Measurements from ENCODE around the gene SNUPN. TPM values are rescaled to one million over a fixed set of nuclear protein-coding genes. Genes with fewer than 3 reads are reported as not detected.

The SNUPN gene
- total and polyA plus RNA-seq, 10 of the 15 experiments (the other 5 are each of a cell fraction or from before 2014, with no cell fraction given): 19.0 to 50.3 (median 32.5) TPM

DNA sequence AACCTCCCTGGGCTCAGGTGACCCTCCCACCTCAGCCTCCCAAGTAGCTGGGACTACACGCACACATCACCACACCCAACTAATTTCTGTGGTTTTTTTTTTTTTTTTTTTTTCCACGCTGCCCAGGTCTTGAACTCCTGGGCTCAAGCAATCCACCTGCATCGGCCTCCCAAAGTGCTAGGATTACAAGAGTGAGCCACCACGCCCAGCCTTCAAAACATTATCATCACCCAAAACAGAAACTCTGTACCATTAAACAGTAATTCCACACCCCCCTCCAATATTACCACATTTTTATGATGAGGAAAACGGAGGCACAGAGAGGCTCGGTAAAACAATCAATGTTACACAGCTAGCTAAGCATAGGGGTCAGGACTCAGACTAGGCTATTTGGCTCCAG, 10.5 kb upstream of the SNUPN start:
- no peak overlapping the region for H3K27ac ChIP-seq (ENCODE audit: control insufficient read depth, insufficient read depth)
- H3K36me3 ChIP-seq (ENCODE audit: control insufficient read depth in 2 of 2, insufficient read depth in 2 of 2, low read length in 1 of 2): no peaks in the 10 kb centered on the region; a peak in 1 of 4 replicates
- H3K4me1 ChIP-seq (ENCODE audit: control insufficient read depth, insufficient read depth, low read length): no peaks in the 10 kb centered on the region
- SMC1A ChIA-PET (ENCODE audit: uncharacterized antibody, unreplicated experiment): interaction anchor here (1.2 kb wide), 1 partner anchor 10 kb away, joined by 7 read pairs; the partner anchor contains the start of gene SNUPN
- peaks cover 32% of the 10 kb centered on the region for H3K79me2 ChIP-seq (ENCODE audit: control insufficient read depth, insufficient read depth, low read length)
- 75% methylated on average over 5 of the region's 6 CpGs for WGBS (ENCODE audit: insufficient coverage, insufficient replicate concordance, low lambda C conversion rate, missing lambda C conversion rate)
- intact Hi-C loops (cut with micrococcal nuclease; ENCODE audit: unreplicated experiment): no loop called here
- no peak for TF ChIP-seq CHD2 (IDR thresholded peaks at IDR 0.05; ENCODE audit: borderline replicate concordance, low read depth, low read length)
- no peak for TF ChIP-seq RB1 (IDR thresholded peaks at IDR 0.05; ENCODE audit: borderline replicate concordance)
- no peak for TF ChIP-seq CREB1 (IDR thresholded peaks at IDR 0.05; ENCODE audit: low read depth)
- no peak for TF ChIP-seq TBL1XR1 (IDR thresholded peaks at IDR 0.05; ENCODE audit: low read depth, low read length)
- TF ChIP-seq, protein P1, sequence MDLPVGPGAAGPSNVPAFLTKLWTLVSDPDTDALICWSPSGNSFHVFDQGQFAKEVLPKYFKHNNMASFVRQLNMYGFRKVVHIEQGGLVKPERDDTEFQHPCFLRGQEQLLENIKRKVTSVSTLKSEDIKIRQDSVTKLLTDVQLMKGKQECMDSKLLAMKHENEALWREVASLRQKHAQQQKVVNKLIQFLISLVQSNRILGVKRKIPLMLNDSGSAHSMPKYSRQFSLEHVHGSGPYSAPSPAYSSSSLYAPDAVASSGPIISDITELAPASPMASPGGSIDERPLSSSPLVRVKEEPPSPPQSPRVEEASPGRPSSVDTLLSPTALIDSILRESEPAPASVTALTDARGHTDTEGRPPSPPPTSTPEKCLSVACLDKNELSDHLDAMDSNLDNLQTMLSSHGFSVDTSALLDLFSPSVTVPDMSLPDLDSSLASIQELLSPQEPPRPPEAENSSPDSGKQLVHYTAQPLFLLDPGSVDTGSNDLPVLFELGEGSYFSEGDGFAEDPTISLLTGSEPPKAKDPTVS (IDR thresholded peaks at IDR 0.05; ENCODE audit: low read depth, low read length): no peak
- TF ChIP-seq BHLHE40 (IDR thresholded peaks at IDR 0.05; ENCODE audit: borderline replicate concordance in 1 of 2, low read depth in 2 of 2, low read length in 1 of 2): no peak
- TF ChIP-seq PAX8 (IDR thresholded peaks at IDR 0.05): no peak
- no peak for TF ChIP-seq STAT3 (IDR thresholded peaks at IDR 0.05; ENCODE audit: low read depth, low read length)
- no peak for TF ChIP-seq PRDM15 (CRISPR knock-in tag; IDR thresholded peaks at IDR 0.05)
- TF ChIP-seq SREBF1 (IDR thresholded peaks at IDR 0.05; ENCODE audit: low read length): no peak
- TF ChIP-seq ZNF207 (IDR thresholded peaks at IDR 0.05; ENCODE audit: borderline replicate concordance): no peak
- TF ChIP-seq RUNX3 (IDR thresholded peaks at IDR 0.05; ENCODE audit: low read length): no peak
- no peak for TF ChIP-seq KLF5 (IDR thresholded peaks at IDR 0.05; ENCODE audit: partially characterized antibody)
- TF ChIP-seq BMI1 (IDR thresholded peaks at IDR 0.05; ENCODE audit: borderline replicate concordance): no peak
- TF ChIP-seq ZNF24 (IDR thresholded peaks at IDR 0.05): no peak
- no peak for TF ChIP-seq NRF1 (conservative IDR thresholded peaks at IDR 0.05; ENCODE audit: low read depth, low read length)
- H3K9ac ChIP-seq (ENCODE audit: control insufficient read depth, insufficient read depth, low read length): no peak overlapping the region
- RAD21 ChIA-PET (ENCODE audit: unreplicated experiment): interaction anchor here (0.8 to 1.2 kb wide), 2 partner anchors 10 to 268 kb away, joined by 3 to 4 read pairs; partner anchors contain the start of gene SNUPN
- CTCF ChIA-PET: interaction anchor here (1.3 kb wide), 1 partner anchor 10 kb away, joined by 3 read pairs; the partner anchor contains the start of gene SNUPN
- no peaks in the 10 kb centered on the region for H3K9me3 ChIP-seq (replicated peaks; ENCODE audit: control insufficient read depth, insufficient read depth, low read length)
- H3K4me2 ChIP-seq (ENCODE audit: control insufficient read depth, insufficient read depth): no peak overlapping the region
- peaks cover 2% of the 10 kb centered on the region; the same call in 1 of the 2 replicates for H4K20me1 ChIP-seq (ENCODE audit: control insufficient read depth, insufficient read depth)
- DNase-seq (ENCODE audit: low read depth, low spot score): no peak
- H3K4me3 ChIP-seq: no peak overlapping the region
- in situ Hi-C loops (cut with MboI): no loop called here
- no peak for ATAC-seq
- H2AFZ ChIP-seq (ENCODE audit: control insufficient read depth, low read depth, low read length): no peak overlapping the region
- POLR2A ChIA-PET: interaction anchor here (0.6 to 1.1 kb wide), 2 partner anchors 10 to 88 kb away, joined by 3 to 7 read pairs; partner anchors contain the start of gene SNUPN
- BruUV-seq (replicated peaks): no TSS peak
- no peak for FAIRE-seq
- H3K27me3 ChIP-seq (replicated peaks in 1 of 2; ENCODE audit: control insufficient read depth in 2 of 2, insufficient read depth in 2 of 2, low read length in 1 of 2): no peaks in the 10 kb centered on the region
